Measurements from ENCODE around the gene ADAMTSL5.

The ADAMTSL5 gene

DNA sequence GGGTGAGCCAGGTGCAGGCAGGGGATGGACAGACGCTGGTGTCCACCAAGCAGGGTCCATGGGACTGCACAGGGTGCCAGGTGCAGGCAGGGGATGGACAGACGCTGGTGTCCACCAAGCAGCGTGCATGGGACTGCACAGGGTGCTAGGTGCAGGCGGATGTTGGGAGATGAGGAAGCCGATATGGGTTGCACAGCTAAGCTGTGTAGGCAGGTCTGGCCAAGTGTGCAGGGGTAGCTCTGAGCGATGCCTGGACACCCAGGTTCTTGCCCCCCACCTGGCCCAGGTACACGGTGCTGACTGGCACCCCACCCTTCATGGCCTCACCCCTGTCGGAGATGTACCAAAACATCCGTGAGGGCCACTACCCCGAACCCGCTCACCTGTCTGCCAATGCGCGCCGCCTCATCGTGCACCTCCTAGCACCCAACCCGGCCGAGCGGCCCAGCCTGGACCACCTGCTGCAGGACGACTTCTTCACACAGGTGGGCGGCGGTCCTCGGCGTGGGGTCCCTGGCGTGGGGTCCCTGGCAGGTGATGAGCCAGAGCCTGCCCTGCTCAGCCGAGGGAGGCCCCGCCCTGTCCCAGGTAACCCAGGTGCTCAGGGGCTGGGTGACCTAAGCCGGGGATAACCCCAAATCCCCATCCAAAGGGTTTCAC, 15.0 kb upstream of the ADAMTSL5 start:
- no peak for DNase-seq (ENCODE audit: low read depth)
- H3K4me3 ChIP-seq (ENCODE audit: low read depth, low read length) = no peak overlapping the region
- TF ChIP-seq, protein P1, sequence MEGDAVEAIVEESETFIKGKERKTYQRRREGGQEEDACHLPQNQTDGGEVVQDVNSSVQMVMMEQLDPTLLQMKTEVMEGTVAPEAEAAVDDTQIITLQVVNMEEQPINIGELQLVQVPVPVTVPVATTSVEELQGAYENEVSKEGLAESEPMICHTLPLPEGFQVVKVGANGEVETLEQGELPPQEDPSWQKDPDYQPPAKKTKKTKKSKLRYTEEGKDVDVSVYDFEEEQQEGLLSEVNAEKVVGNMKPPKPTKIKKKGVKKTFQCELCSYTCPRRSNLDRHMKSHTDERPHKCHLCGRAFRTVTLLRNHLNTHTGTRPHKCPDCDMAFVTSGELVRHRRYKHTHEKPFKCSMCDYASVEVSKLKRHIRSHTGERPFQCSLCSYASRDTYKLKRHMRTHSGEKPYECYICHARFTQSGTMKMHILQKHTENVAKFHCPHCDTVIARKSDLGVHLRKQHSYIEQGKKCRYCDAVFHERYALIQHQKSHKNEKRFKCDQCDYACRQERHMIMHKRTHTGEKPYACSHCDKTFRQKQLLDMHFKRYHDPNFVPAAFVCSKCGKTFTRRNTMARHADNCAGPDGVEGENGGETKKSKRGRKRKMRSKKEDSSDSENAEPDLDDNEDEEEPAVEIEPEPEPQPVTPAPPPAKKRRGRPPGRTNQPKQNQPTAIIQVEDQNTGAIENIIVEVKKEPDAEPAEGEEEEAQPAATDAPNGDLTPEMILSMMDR (IDR thresholded peaks at IDR 0.05; ENCODE audit: insufficient read depth, low read depth, low read length, missing control alignments) = no peak

DNA sequence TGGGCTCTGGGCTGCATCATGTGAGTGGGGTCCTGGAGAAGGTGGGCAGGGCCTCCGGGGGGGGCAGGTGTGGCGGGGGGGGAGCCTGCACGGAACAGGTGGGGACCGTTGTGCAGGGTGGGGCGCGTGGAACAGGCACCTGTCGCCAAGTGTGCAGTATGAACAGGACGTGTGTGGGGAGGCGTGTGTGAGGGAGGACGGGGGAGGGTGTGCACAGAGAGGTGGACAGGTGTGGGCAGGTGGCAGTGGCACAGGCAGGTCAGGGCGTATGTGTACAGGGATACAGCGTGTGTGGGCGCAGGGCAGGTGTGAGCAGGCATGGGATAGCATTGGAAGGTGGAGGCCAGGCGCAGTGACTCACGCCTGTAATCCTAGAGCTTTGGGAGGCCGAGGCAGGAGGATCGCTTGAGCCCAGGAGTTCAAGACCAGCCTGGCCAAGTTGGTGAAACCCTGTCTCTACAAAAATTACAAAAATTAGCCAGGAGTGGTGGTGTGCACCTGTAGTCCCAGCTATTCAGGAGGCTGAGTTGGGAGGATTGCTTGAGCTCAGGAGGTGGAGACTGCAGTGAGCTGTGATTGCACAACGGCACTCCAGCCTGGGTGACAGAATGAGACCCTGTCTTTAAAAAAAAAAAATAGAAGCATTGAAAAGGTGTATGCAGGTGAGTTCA, 14.3 kb upstream of the ADAMTSL5 start:
- no peak for DNase-seq (ENCODE audit: low read depth)
- TF ChIP-seq, protein P1 (IDR thresholded peaks at IDR 0.05; ENCODE audit: insufficient read depth, low read depth, low read length, missing control alignments) = no peak
- H3K4me3 ChIP-seq (ENCODE audit: low read depth, low read length) = no peak overlapping the region

DNA sequence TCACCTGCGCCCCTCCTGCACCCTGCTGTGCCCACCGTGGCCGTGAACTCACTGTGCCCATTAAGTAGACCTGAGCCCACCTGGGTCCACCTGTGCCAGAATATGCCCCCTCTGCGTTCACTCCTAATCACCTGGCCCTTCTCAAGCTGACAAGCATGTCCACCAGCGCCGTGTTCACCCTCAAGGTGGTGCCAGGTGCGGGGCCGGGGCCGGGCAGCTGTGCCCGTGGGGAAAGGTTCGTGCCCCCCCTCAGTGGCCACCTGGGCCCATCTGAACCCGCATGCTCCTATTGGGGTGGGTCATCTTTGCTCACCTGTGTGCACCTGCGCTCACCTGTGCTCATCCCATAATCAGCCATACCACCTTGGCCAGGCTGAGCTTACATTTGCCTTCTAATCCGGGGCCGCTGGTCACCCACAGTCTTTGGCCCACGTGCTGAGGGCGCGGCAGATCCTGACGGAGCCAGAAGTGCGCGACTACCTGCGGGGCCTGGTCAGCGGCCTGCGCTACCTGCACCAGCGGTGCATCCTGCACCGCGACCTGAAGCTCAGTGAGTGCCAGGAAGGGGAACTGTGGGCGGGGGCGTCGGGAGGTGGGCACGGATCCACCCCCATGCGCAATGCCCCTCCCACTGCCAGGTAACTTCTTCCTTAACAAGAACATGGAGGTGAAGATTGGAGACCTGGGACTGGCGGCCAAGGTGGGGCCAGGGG, 13.4 kb upstream of the ADAMTSL5 start:
- no peak for DNase-seq (ENCODE audit: low read depth)
- no peak overlapping the region for H3K4me3 ChIP-seq (ENCODE audit: low read depth, low read length)
- TF ChIP-seq, protein P1 (IDR thresholded peaks at IDR 0.05; ENCODE audit: insufficient read depth, low read depth, low read length, missing control alignments) = no peak

DNA sequence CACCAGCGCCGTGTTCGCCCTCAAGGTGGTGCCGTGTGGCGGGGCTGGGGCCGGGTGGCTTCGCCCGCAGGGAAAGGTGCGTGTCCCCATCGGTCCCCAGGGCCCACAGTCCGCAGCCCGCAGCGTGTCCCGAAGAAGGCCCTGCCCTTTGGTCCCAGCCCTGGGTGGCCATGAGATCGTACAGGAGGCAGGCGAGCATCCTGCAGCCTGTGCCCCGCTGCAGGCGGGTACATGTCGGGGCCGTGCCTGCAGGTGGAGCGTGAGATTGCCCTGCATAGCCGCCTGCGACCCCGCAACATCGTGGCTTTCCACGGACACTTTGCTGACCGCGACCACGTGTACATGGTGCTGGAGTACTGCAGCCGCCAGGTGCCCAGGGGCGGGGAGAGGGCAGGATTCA, 12.5 kb upstream of the ADAMTSL5 start:
- TF ChIP-seq, protein P1 (IDR thresholded peaks at IDR 0.05; ENCODE audit: insufficient read depth, low read depth, low read length, missing control alignments) = no peak
- no peak for DNase-seq (ENCODE audit: low read depth)
- H3K4me3 ChIP-seq (ENCODE audit: low read depth, low read length) = no peak overlapping the region

- no peak overlapping the region for H3K4me3 ChIP-seq (ENCODE audit: low read depth, low read length)
- DNase-seq (ENCODE audit: low read depth) = no peak
- TF ChIP-seq, protein P1 (IDR thresholded peaks at IDR 0.05; ENCODE audit: insufficient read depth, low read depth, low read length, missing control alignments) = no peak
These were observed 12.1 kb upstream of the ADAMTSL5 start for GRCh38 chr19:1524972-1525325.

GRCh38 chr19:1524287-1524971, 11.6 kb upstream of the ADAMTSL5 start:
- H3K4me3 ChIP-seq (ENCODE audit: low read depth, low read length) = no peak overlapping the region
- DNase-seq (ENCODE audit: low read depth) = no peak
- TF ChIP-seq, protein P1 (IDR thresholded peaks at IDR 0.05; ENCODE audit: insufficient read depth, low read depth, low read length, missing control alignments) = no peak
